SU-DHL-6 (cell line): ENCODE results near the gene PFKM.
A peak's percentile ranks its signal among the peaks of the same experiment; 100 is the strongest.

Experiments used
- H2AFZ ChIP-seq: fragments of 200-600 bp; sonication (generic); 2 replicates; pipeline ENCODE4 v1.6.1; 2014; ENCODE audit warnings: low read depth, mild to moderate bottlenecking, moderate library complexity, mixed read lengths, antibody characterized with exemption, low read length; ENCODE audit not compliant: severe bottlenecking
- H3F3A ChIP-seq: fragments of 200-600 bp; shearing (Covaris generic); 2 replicates; pipeline ENCODE4 v1.6.0; 2016; ENCODE audit warnings: antibody characterized with exemption, mild to moderate bottlenecking; ENCODE audit not compliant: insufficient read depth
- H3K27ac ChIP-seq: fragments of 200-600 bp; sonication (generic); 2 replicates; pipeline ENCODE4 v1.5.1; 2016; ENCODE audit warnings: low read depth, mild to moderate bottlenecking, low read length, moderate library complexity, mixed read lengths
- H3K27me3 ChIP-seq: fragments of 200-600 bp; sonication (generic), shearing (Covaris generic); 2 replicates; pipeline ENCODE4 v1.6.0; 2014; ENCODE audit warnings: mild to moderate bottlenecking, low read length
- H3K36me3 ChIP-seq: fragments of 200-600 bp; sonication (generic); 2 replicates; pipeline ENCODE4 v1.6.1; 2014; ENCODE audit warnings: mild to moderate bottlenecking, low read length, mixed read lengths
- H3K4me2 ChIP-seq: fragments of 300-600, 200-600 bp; shearing (Covaris generic), sonication (generic); 2 replicates; pipeline ENCODE4 v1.6.0; 2014; ENCODE audit warnings: low read length, low read depth, mild to moderate bottlenecking; ENCODE audit not compliant: poor library complexity, severe bottlenecking
- H3K4me3 ChIP-seq: fragments of 200-600 bp; sonication (generic); 2 replicates; pipeline ENCODE4 v1.5.1; 2014; ENCODE audit warnings: antibody characterized with exemption, low read length, mild to moderate bottlenecking, mixed read lengths; ENCODE audit not compliant: insufficient read depth, poor library complexity, severe bottlenecking
- H3K79me2 ChIP-seq: fragments of 200-600 bp; sonication (generic); 2 replicates; pipeline ENCODE4 v1.6.1; 2014; ENCODE audit warnings: mild to moderate bottlenecking, low read length, moderate library complexity; ENCODE audit not compliant: insufficient read depth
- H3K9ac ChIP-seq: fragments of 200-600 bp; sonication (generic); 2 replicates; pipeline ENCODE4 v1.7.0; 2014; ENCODE audit warnings: mild to moderate bottlenecking, low read length
- H3K9me2 ChIP-seq: fragments of 200-600 bp; sonication (generic); replicated peaks from 2 replicates; pipeline ENCODE4 v1.6.1; 2014; ENCODE audit warnings: low read length; ENCODE audit not compliant: insufficient read depth
- H3K9me3 ChIP-seq: fragments of 200-600 bp; sonication (generic); 2 replicates; pipeline ENCODE4 v1.6.1; 2014; ENCODE audit warnings: low read length, mixed read lengths; ENCODE audit not compliant: insufficient read depth
- H4K20me1 ChIP-seq: fragments of 200-600 bp; sonication (generic); 2 replicates; pipeline ENCODE4 v1.6.1; 2014; ENCODE audit warnings: low read depth, mild to moderate bottlenecking, antibody characterized with exemption, low read length, moderate library complexity, mixed read lengths
- CTCF ChIP-seq: fragments of 200-600 bp; sonication (generic); IDR thresholded peaks from one replicate; pipeline ENCODE4 v1.5.1; 2017; ENCODE audit warnings: antibody characterized with exemption, mild to moderate bottlenecking, low read length, moderate library complexity; ENCODE audit not compliant: insufficient read depth, poor library complexity, severe bottlenecking
- EZH2phosphoT487 ChIP-seq: fragments of 200-600 bp; sonication (generic), shearing (Covaris generic); conservative IDR thresholded peaks from 2 replicates; pipeline ENCODE4 v1.6.1; 2018; ENCODE audit warnings: mild to moderate bottlenecking, antibody characterized with exemption, low read length, moderate library complexity, mixed read lengths

PFKM gene

GRCh38 chr12:48165089-48165981 lies 46.2 kb downstream of the PFKM start:
- Histone ChIP-seq H2AFZ (no peak overlapping the region), H3K4me2 (no peak overlapping the region), H3K79me2 (no peaks in the 10 kb centered on the region), H4K20me1 (no peaks in the 10 kb centered on the region), H3K9me3 (no peaks in the 10 kb centered on the region), H3K27ac (no peak overlapping the region), H3K27me3 (no peaks in the 10 kb centered on the region), H3K4me3 (no peak overlapping the region), H3K9me2 (no peaks in the 10 kb centered on the region), H3F3A (no peaks in the 10 kb centered on the region), H3K9ac (no peak overlapping the region), H3K36me3 (no peaks in the 10 kb centered on the region)
- TF ChIP-seq EZH2phosphoT487 (no peak), CTCF (peak; percentile 63)

- no peaks in the 10 kb centered on the region for H3K36me3 ChIP-seq
- H4K20me1 ChIP-seq: no peaks in the 10 kb centered on the region
- H3F3A ChIP-seq: no peaks in the 10 kb centered on the region
- H3K27ac ChIP-seq: no peak overlapping the region
- no peak overlapping the region for H3K4me2 ChIP-seq
- H3K4me3 ChIP-seq: no peak overlapping the region
- no peaks in the 10 kb centered on the region for H3K79me2 ChIP-seq
- H3K9me2 ChIP-seq: no peaks in the 10 kb centered on the region
- no peaks in the 10 kb centered on the region for H3K27me3 ChIP-seq
- H2AFZ ChIP-seq: no peak overlapping the region
- H3K9ac ChIP-seq: no peak overlapping the region
- no peaks in the 10 kb centered on the region for H3K9me3 ChIP-seq
- TF ChIP-seq CTCF: no peak
- no peak for TF ChIP-seq EZH2phosphoT487
Observed at GRCh38 chr12:48169011-48169410, 49.8 kb downstream of the PFKM start.

GRCh38 chr12:48175613-48176416 lies 56.7 kb downstream of the PFKM start:
- Histone ChIP-seq H3K27ac (no peak overlapping the region), H3K9me3 (no peaks in the 10 kb centered on the region), H4K20me1 (no peaks in the 10 kb centered on the region), H3K9ac (no peak overlapping the region), H3K27me3 (no peaks in the 10 kb centered on the region), H3K79me2 (no peaks in the 10 kb centered on the region), H3F3A (no peaks in the 10 kb centered on the region), H3K9me2 (no peaks in the 10 kb centered on the region), H2AFZ (no peak overlapping the region), H3K4me2 (no peak overlapping the region), H3K36me3 (no peaks in the 10 kb centered on the region), H3K4me3 (no peak overlapping the region)
- TF ChIP-seq CTCF: no peak
- no peak for TF ChIP-seq EZH2phosphoT487
